GM21515 (cell line): ENCODE measurements around the gene PID1.
"Not testable (repeated sequence)": the region's sequence is repeated elsewhere in the genome, so short reads cannot be mapped to it uniquely, and the experiment has no call there.

Experiments used
- ATAC-seq: cut with Tn5 transposase; IDR thresholded peaks from one replicate; pipeline ENCODE4 v1.9.1; 2021; ENCODE audit not compliant: unreplicated experiment

The PID1 gene

GRCh38 chr2:229084447-229084846, 186.6 kb downstream of the PID1 start:
- ATAC-seq, result no peak

- no peak for ATAC-seq
Observed at GRCh38 chr2:229083606-229084340, 187.3 kb downstream of the PID1 start.

- no peak for ATAC-seq
Observed at GRCh38 chr2:229081411-229081810, 189.7 kb downstream of the PID1 start.

- ATAC-seq, result no peak
Observed at GRCh38 chr2:229080172-229080571, 190.9 kb downstream of the PID1 start.

GRCh38 chr2:229076886-229077285, 194.2 kb downstream of the PID1 start:
- not testable (repeated sequence) for ATAC-seq

GRCh38 chr2:229073935-229074334, 197.2 kb downstream of the PID1 start:
- ATAC-seq, result no peak

GRCh38 chr2:229071292-229071976, 199.7 kb downstream of the PID1 start:
- no peak for ATAC-seq

GRCh38 chr2:229066121-229066715, 204.9 kb downstream of the PID1 start:
- ATAC-seq, result no peak

- ATAC-seq, result no peak
Observed at GRCh38 chr2:229064749-229065148, 206.3 kb downstream of the PID1 start.

- ATAC-seq, result no peak
Observed at GRCh38 chr2:229060147-229060546, 210.9 kb downstream of the PID1 start.

- no peak for ATAC-seq
Observed at GRCh38 chr2:229059331-229060033, 211.6 kb downstream of the PID1 start.

- no peak for ATAC-seq
Observed at GRCh38 chr2:229057976-229058553, 213.0 kb downstream of the PID1 start.

- ATAC-seq, result no peak
Observed at GRCh38 chr2:229054311-229054710, 216.8 kb downstream of the PID1 start.

- ATAC-seq, result no peak
Observed at GRCh38 chr2:229051798-229052197, 219.3 kb downstream of the PID1 start.

- no peak for ATAC-seq
Observed at GRCh38 chr2:229050133-229050532, 221.0 kb downstream of the PID1 start.

- no peak for ATAC-seq
Observed at GRCh38 chr2:229048134-229048533, 223.0 kb downstream of the PID1 start.

- ATAC-seq, result no peak
Observed at GRCh38 chr2:229045671-229046070, 225.4 kb downstream of the PID1 start.

- ATAC-seq, result no peak
Observed at GRCh38 chr2:229044581-229044980, 226.5 kb downstream of the PID1 start.

- no peak for ATAC-seq
Observed at GRCh38 chr2:229043681-229044080, 227.4 kb downstream of the PID1 start.

- ATAC-seq, result no peak
Observed at GRCh38 chr2:229042349-229042748, 228.7 kb downstream of the PID1 start.

- no peak for ATAC-seq
Observed at GRCh38 chr2:229041691-229042090, 229.4 kb downstream of the PID1 start.
